COLO668 (cell line): Measurements from ENCODE around the gene DMRTC2.

Experiments
- DNase-seq: peaks from one replicate; lab custom pipeline; 2025; ENCODE audit not compliant: unreplicated experiment; lab: John Stamatoyannopoulos, UW

Gene DMRTC2

GRCh38 chr19:41845001-41845050, at the start of gene DMRTC2:
TSS of gene DMRTC2 (plus strand) at chr19:41845042. CDS start at chr19:41847429, 2,387 bp downstream.
- DNase-seq, result no peak

- no peak for DNase-seq
These were observed 48.5 kb upstream of the DMRTC2 start, which contains the start of gene CEACAM3 for GRCh38 chr19:41796362-41796761. TSS of gene CEACAM3 (plus strand) at chr19:41796587. CDS start at chr19:41796678, 91 bp downstream.

DNA sequence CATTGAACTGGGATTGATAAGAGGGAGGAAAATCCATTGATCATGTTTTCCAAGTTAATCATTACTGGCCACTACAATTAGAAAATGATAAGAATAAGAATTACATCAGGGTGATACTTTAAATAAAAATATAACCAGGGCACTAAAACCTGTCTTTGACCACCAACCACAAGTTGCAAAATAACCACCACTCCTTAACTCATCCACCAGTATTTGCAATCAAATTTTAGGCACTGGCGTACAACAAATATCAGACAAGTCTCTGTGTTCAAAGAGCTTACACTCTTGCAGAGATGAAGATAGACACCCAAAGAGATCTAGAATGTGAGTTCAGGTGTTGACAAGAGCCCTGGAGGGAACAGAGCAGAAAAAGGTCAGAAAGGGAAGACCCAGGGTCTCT, 47.9 kb upstream of the DMRTC2 start:
- DNase-seq, result no peak

DNA sequence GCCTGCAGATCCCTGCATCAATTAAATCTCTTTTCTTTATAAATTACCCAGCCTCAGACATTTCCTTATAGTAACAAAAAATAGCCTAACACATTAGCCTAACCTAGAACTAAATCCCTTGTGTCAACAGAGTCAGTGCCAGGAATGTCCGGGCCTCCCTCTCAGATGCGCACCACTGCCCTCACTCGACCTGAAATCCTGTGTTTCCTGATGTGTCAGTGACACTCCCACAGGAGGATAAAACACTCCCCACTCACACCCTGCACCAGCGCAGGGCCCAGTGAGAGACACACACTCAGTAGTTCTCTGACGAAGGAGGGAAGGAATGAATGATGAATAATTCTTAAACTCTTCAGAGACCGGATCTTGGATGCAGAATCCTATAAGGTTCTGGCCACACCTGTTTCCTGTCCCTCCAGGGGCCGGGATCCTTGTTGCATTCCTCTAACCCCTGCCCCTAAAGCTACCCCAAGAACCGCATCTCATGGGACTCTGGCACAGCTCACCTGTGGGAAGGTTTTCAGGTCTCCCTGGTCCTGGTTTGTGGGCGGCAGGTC, 45.3 kb upstream of the DMRTC2 start:
- peak; percentile 67 for DNase-seq

DNA sequence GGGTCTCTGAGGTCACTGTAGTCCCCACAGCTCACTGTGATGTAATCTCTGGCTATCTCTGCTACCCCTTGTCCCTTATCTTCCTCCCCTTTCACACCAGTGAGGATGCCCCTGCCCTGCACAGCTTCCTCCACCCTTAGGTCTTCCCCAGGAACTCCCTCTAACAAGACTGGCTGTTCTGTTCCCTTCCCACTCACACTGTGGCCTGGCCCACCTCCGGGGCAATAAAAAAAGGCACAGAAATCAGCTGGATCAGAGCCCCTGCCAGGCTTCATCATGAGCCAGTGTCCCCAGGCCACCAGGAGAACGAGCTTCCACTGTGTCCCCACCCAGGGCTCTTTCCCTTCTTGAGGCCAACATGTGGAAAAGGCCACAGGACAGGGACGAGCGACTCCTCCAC, 43.8 kb upstream of the DMRTC2 start:
- DNase-seq, result no peak

DNA sequence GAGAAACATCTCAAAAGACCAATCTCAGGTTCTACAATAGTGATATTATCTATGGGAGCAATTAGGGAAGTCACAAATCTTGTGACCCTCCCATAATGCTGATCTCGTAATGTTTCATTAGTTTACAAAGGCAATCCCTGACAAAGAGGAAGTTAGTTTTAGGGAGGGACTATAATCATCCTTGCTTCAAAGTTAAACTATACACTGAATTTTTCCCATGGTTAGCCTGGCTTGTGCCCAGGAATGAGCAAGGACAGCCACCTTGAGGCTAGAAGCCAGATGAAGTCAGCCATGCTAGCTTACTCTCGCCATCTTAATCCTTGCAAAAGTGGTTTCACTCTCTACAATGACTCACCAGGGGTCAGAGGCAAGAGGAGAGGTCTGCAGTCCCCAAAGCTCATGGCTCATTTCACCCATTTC, 43.0 kb upstream of the DMRTC2 start:
- DNase-seq, result no peak

- DNase-seq, result no peak
These were observed 42.1 kb upstream of the DMRTC2 start for GRCh38 chr19:41802770-41803169.

GRCh38 chr19:41804336-41804735, 40.5 kb upstream of the DMRTC2 start:
- DNase-seq, result no peak

DNA sequence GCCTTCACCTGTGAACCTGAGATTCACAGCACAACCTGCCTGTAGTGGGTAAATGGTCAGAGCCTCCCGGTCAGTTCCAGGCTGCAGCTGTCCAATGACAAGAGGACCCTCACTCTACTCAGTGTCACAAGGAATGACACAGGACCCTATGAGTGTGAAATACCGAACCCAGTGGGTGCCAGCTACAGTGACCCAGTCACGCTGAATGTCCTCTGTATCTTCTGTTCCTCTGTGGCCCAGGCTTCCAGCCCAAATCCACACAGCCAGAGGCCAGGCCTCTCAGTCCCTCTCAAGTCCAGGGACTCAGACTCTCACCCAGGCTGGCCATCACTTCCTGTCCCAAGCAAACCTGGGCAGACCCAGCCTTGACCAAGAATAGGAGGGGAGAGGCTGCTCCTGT, 37.7 kb upstream of the DMRTC2 start:
- no peak for DNase-seq

DNA sequence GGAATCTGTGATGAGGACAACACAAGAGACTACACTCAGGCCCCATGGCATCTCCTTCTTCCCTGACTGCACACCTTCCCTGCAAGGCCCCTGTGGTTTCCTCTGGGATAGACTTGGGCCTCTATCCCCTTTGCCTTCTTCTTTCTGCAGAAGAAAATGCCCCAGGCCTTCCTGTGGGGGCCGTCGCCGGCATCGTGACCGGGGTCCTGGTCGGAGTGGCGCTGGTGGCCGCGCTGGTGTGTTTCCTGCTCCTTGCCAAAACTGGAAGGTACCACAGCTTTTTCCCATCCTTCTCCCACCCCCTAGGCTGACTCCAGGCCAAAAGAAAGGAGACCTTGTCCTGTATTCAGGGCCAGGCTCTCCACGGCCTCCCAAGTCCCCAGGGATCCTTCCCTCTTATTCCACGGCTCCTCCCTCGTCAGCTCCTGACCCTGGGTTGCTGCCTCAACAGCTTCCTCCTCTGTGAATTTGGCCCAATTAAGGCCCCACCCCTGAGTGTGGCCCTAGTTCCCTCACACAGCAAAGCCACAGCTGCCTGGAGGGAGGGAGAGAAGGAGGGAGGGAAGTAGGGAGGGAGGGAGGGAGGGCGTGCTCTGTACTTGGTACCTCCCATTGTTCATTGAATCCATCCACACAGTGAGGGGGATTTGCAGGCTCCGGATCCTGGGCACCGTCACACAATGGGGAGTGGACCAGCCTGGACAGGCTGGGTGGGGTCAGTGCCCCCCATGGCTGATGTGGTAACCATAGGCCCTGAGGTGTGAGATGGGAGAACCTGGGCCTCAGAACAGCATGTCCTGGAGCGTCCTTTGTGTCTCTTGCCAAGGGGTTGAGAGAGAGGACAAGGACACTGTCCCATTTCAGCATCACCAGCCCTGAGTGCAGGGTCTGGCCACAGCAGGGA, 35.9 kb upstream of the DMRTC2 start:
- no peak for DNase-seq

DNA sequence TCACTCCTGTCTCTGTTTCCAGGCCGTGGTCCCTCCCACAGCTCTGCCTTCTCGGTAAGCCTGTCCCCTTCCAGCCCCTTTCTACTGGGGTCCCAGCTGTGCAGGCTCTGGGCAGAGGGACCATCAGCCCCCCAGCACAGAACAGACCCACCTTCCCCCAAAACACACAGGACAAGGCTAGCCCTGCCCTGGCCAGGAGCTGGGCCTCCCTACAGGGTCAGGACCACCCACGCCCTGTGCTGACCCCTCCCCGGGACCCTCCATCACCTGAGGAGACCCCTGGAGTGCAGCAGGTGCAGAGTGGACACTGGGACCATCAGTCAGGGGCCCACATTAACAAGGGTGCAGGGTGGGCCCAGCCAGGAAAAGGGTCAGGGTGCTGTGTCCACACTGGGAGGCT, 34.5 kb upstream of the DMRTC2 start:
- DNase-seq, result no peak

DNA sequence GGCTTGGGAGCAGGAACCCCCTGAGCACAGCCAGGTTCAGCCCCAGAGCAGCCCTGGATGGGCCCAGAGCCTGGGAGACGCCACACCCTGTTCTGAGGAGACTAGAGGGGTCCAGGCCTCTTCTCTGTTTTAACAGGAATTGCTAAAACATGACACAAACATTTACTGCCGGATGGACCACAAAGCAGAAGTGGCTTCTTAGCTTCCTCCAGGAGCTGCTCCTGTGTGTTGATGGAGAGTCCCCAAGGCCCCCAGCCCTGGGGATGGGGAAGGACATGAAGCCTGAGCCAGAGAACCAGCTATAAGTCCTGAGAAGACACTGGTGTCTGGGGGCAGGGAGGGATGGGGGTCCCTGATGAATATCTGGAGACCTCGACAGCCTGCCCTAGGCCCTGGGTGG, 33.8 kb upstream of the DMRTC2 start:
- no peak for DNase-seq

DNA sequence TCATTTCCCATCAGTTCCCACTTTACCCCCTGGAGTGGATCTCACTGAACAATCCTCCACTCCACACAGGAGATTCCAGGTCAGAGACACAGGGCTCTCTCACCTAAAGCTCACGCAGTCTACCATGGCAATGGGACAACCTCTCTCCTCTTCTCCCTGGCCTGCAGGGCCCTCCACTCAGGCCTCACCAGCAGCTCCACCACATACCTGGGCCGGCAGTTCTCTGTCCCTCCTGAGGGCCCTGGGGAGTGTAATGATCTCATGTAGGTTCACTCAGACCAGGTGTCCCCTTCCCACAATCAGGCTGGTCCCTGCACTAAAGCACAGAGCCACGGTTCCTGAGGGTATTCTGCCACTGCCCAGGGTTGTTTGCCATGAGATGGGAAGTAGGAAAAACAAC, 32.9 kb upstream of the DMRTC2 start:
- DNase-seq, result no peak

GRCh38 chr19:41813911-41814310, 30.9 kb upstream of the DMRTC2 start:
- no peak for DNase-seq

- DNase-seq, result no peak
These were observed 29.5 kb upstream of the DMRTC2 start for GRCh38 chr19:41815301-41815700.

DNA sequence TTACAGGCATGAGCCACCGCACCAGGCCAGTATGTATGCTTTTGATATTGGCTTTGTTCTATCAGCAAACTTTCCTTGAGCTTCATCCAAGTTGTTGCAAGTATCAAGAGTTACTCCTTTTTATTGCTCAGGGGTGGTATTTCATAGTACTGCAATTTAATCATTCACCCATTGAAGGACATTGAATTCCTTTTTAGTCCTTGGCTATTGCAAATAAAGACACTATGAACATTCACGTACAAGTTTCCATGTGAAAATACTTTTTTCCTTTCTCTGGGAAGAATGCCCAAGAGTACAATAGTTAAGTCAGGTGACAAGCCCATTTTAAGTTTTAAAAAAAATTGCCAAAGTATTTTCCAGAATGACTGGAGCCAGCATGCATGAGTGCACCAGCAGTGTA, 28.1 kb upstream of the DMRTC2 start:
- no peak for DNase-seq

DNA sequence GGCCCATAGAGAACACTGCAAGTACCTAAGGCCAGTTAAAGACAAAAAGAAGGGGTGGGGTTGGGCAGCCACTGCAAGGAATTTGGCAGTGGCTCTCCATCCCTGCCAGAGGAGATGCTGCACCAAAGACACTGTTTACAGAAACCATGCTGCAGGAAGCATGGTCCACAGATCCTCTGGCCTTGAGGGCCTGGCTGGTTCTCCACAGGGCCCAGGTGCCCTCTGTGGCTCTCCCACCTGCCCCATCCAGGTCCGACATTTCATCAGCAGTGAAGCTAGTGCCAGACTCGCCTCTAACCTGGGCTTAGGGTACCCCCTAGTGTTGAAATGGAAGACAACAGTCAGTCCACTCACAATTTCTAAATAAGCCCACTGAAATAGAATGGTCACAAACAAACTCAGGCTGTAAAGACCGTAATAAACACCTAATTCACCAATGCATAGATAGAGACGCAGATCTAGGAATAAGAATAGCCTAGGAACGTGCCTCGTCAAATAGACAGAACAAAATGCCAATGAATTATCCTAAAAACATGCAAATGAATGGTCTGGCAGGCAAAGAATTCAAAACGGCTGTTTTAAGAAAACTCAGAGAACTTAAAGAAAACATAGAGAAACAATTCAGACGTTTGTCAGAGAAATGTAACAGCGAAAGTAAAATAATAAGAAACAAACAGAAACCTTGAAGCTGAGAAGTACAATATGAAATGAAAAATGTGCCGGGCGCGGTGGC, 23.7 kb upstream of the DMRTC2 start:
- peak; percentile 64 for DNase-seq

- no peak for DNase-seq
These were observed 6.7 kb upstream of the DMRTC2 start for GRCh38 chr19:41837981-41838708.

- DNase-seq, result no peak
These were observed 5.6 kb upstream of the DMRTC2 start for GRCh38 chr19:41839211-41839610.

DNA sequence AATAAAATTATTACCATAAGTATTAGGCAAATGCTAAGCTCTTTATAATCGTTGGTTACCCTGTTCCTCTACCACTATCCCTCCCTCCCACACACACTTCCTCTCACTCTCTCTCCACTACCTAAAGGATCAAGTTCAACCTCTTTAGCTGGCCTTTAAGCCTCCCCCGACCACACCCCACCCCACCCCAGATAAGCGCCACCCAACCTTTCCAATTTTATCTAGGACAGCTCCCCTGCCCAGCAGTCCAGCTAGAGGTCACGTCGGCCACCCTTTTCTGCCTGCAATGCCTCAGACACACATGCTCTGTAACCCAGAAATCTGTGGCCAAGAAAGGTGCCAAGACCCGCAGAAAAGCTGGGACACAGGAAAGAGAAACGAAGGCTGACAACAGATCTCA, 1.5 kb upstream of the DMRTC2 start:
- DNase-seq, result no peak

DNA sequence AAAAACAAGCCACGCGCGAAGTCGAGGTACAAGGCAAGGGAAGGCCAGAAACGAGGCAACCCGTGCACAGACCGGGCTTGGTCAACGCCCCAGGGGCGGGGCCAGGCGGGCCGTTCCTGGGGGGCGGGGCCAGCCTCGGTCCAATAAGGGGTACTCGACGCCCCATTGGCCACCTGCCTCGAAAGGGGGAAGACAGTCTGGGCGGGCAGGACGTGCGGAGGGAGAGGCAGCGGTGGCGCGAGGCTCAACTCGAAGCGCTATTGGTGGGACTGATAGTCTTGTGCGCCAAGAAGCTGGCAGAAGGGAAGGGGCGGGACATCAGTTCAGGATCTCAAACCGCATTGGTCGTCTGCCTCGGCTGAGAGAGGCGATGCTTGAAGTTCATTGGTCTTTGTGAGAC, 241 bp upstream of the DMRTC2 start, which contains the start of gene LYPD4:
Gene LYPD4, minus strand, starts transcription at position 83 of the 400 bp plus-strand sequence. CDS start 5,398 bp downstream, outside the sequence.
- no peak for DNase-seq
